Measurements from ENCODE around the gene DDAH2.

Gene DDAH2

GRCh38 chr6:31730631-31731086, 1.6 kb upstream of the DDAH2 start:
- DNase-seq (ENCODE audit: low read depth), result no peak

GRCh38 chr6:31729979-31730630, 1.0 kb upstream of the DDAH2 start:
- DNase-seq (ENCODE audit: low read depth), result peak; percentile 40

GRCh38 chr6:31729515-31729978, 448 bp upstream of the DDAH2 start:
- peak; percentile 61 for DNase-seq (ENCODE audit: low read depth)

GRCh38 chr6:31727717-31728671, 1.1 kb downstream of the DDAH2 start:
- DNase-seq (ENCODE audit: low read depth), result no peak

- no peak for DNase-seq (ENCODE audit: low read depth)
Measured at GRCh38 chr6:31727034-31727716, 1.9 kb downstream of the DDAH2 start.

GRCh38 chr6:31725502-31726350, 3.4 kb downstream of the DDAH2 start:
- DNase-seq (ENCODE audit: low read depth), result no peak

GRCh38 chr6:31723980-31724691, 5.0 kb downstream of the DDAH2 start:
- no peak for DNase-seq (ENCODE audit: low read depth)

GRCh38 chr6:31723245-31723979, 5.7 kb downstream of the DDAH2 start, which contains the start of gene MPIG6B:
Gene MPIG6B, plus strand, starts transcription at chr6:31723373. Its CDS starts 11 bp downstream, at chr6:31723384.
- DNase-seq (ENCODE audit: low read depth), result no peak

GRCh38 chr6:31722173-31722572, 6.9 kb downstream of the DDAH2 start:
- no peak for DNase-seq (ENCODE audit: low read depth)

GRCh38 chr6:31721351-31722020, 7.6 kb downstream of the DDAH2 start, which contains the start of gene LY6G6C:
Gene LY6G6C, minus strand, starts transcription at chr6:31721746. Its CDS starts 67 bp downstream, at chr6:31721679.
- no peak for DNase-seq (ENCODE audit: low read depth)

GRCh38 chr6:31720196-31720770, 8.8 kb downstream of the DDAH2 start:
- no peak for DNase-seq (ENCODE audit: low read depth)

GRCh38 chr6:31719001-31719400, 10.1 kb downstream of the DDAH2 start:
- no peak for DNase-seq (ENCODE audit: low read depth)

GRCh38 chr6:31718265-31718664, 10.8 kb downstream of the DDAH2 start:
- no peak for DNase-seq (ENCODE audit: low read depth)

GRCh38 chr6:31717499-31718222, 11.4 kb downstream of the DDAH2 start:
- DNase-seq (ENCODE audit: low read depth), result no peak

- DNase-seq (ENCODE audit: low read depth), result no peak
Measured at GRCh38 chr6:31715022-31715958, 13.8 kb downstream of the DDAH2 start, which contains the start of gene LY6G6D. Gene LY6G6D, plus strand, starts transcription at chr6:31715348. Its CDS starts 8 bp downstream, at chr6:31715356.

- DNase-seq (ENCODE audit: low read depth), result no peak
Measured at GRCh38 chr6:31713991-31714684, 15.0 kb downstream of the DDAH2 start.
